ENCODE measurements around the gene DCLK1.
"Not testable (repeated sequence)": the region's sequence is repeated elsewhere in the genome, so short reads cannot be mapped to it uniquely, and the experiment has no call there.

The DCLK1 gene

GRCh38 chr13:35987572-35988513 lies 143.3 kb downstream of the DCLK1 start:
- FAIRE-seq (no peak), DNase-seq (ENCODE audit: low spot score) (no peak)

- no peak for FAIRE-seq
- DNase-seq (ENCODE audit: low spot score), result no peak
Measured at GRCh38 chr13:35984776-35985453, 146.3 kb downstream of the DCLK1 start.

- DNase-seq (ENCODE audit: low spot score), result no peak
- no peak for FAIRE-seq
Measured at GRCh38 chr13:35984287-35984686, 146.9 kb downstream of the DCLK1 start.

- not testable (repeated sequence) for DNase-seq (ENCODE audit: low spot score); FAIRE-seq
Measured at GRCh38 chr13:35983703-35984102, 147.5 kb downstream of the DCLK1 start.

- FAIRE-seq, result no peak
Measured at GRCh38 chr13:35983206-35983605, 148.0 kb downstream of the DCLK1 start.

GRCh38 chr13:35979361-35979951 lies 151.7 kb downstream of the DCLK1 start:
- DNase-seq (ENCODE audit: low spot score), result peak; percentile 62
- FAIRE-seq, result no peak

More at GRCh38 chr13:35983206-35983605, 148.0 kb downstream of the DCLK1 start:
- no peak for DNase-seq (ENCODE audit: low spot score)

GRCh38 chr13:35978607-35979316 lies 152.4 kb downstream of the DCLK1 start:
- FAIRE-seq, result no peak
- peak; percentile 16 for DNase-seq (ENCODE audit: low spot score)

GRCh38 chr13:35977060-35977459 lies 154.1 kb downstream of the DCLK1 start:
- DNase-seq (ENCODE audit: low spot score) (no peak), FAIRE-seq (no peak)

GRCh38 chr13:35976126-35976525 lies 155.1 kb downstream of the DCLK1 start:
- FAIRE-seq (no peak), DNase-seq (ENCODE audit: low spot score) (no peak)

GRCh38 chr13:35966951-35967350 lies 164.2 kb downstream of the DCLK1 start:
- not testable (repeated sequence) for DNase-seq (ENCODE audit: low spot score); FAIRE-seq

- no peak for DNase-seq (ENCODE audit: low spot score)
- FAIRE-seq, result no peak
Measured at GRCh38 chr13:35966024-35966423, 165.2 kb downstream of the DCLK1 start.

GRCh38 chr13:35965226-35965927 lies 165.8 kb downstream of the DCLK1 start:
- DNase-seq (ENCODE audit: low spot score) (no peak), FAIRE-seq (no peak)

- DNase-seq (ENCODE audit: low spot score) (no peak), FAIRE-seq (no peak)
Measured at GRCh38 chr13:35964863-35965180, 166.4 kb downstream of the DCLK1 start.

- DNase-seq (ENCODE audit: low spot score) (no peak), FAIRE-seq (no peak)
Measured at GRCh38 chr13:35964011-35964862, 166.9 kb downstream of the DCLK1 start.

- no peak for DNase-seq (ENCODE audit: low spot score)
- FAIRE-seq, result no peak
Measured at GRCh38 chr13:35961461-35962220, 169.5 kb downstream of the DCLK1 start.

- no peak for DNase-seq (ENCODE audit: low spot score)
- no peak for FAIRE-seq
Measured at GRCh38 chr13:35961002-35961401, 170.2 kb downstream of the DCLK1 start.

GRCh38 chr13:35957996-35958395 lies 173.2 kb downstream of the DCLK1 start:
- FAIRE-seq (peak; percentile 100), DNase-seq (ENCODE audit: low spot score) (no peak)

GRCh38 chr13:35957241-35957731 lies 173.9 kb downstream of the DCLK1 start:
- no peak for DNase-seq (ENCODE audit: low spot score)
- FAIRE-seq, result no peak

GRCh38 chr13:35956074-35956473 lies 175.1 kb downstream of the DCLK1 start:
- FAIRE-seq (no peak), DNase-seq (ENCODE audit: low spot score) (no peak)
